Vagina (tissue), 2 donors: ENCODE data around the gene PLPP1. TPM values are rescaled to one million over a fixed set of nuclear protein-coding genes. Genes with fewer than 3 reads are reported as not detected.

Experiments
- DNase-seq, 2 donors: peaks; one replicate each; pipeline ENCODE4 v3.0.0-alpha.2; 2017; ENCODE audit errors: extremely low spot score in 2 of 2
- H3K27ac ChIP-seq: fragments of 200-600 bp; sonication (generic); one replicate; pipeline ENCODE4 v1.5.1; 2019
- H3K27me3 ChIP-seq: fragments of 200-600 bp; sonication (generic); one replicate; pipeline ENCODE4 v1.5.1; 2019
- H3K36me3 ChIP-seq, 2 donors: fragments of 200-600 bp; sonication (generic); one replicate each; pipeline ENCODE4 v1.5.1; 2017 to 2019
- H3K4me1 ChIP-seq: fragments of 200-600 bp; sonication (generic); one replicate; pipeline ENCODE4 v1.5.1; 2019
- H3K4me3 ChIP-seq, 2 donors: fragments of 200-600 bp; sonication (generic); 1 replicate in 1 of 2; 2 replicates in 1 of 2; pipeline ENCODE4 v1.5.1; 2016 to 2019
- H3K9me3 ChIP-seq: fragments of 200-600 bp; sonication (generic); one replicate; pipeline ENCODE4 v1.5.1; 2019
- POLR2A ChIP-seq, 2 donors: fragments of 450-650 bp; IDR thresholded peaks; one replicate each; pipeline ENCODE4 v1.6.1; 2017; ENCODE audit warnings: antibody characterized with exemption in 2 of 2, mild to moderate bottlenecking in 2 of 2, moderate library complexity in 2 of 2
- POLR2AphosphoS5 ChIP-seq, 2 donors: sonication (generic); formaldehyde crosslinking; IDR thresholded peaks; one replicate each; pipeline ENCODE4 v1.9.0; 2017; ENCODE audit warnings: antibody characterized with exemption in 2 of 2, mild to moderate bottlenecking in 2 of 2, low read depth in 1 of 2; ENCODE audit not compliant: insufficient read depth in 1 of 2
- intact Hi-C: fragments of 100-400 bp; cut with DNase I; formaldehyde crosslinking; loops from one replicate; pipeline ENCODE4 v1.15.1; 2023
- total RNA-seq: library from RNA; depleted of rRNA; stranded (reverse); fragments of >200 nt; gene quantifications from one replicate; pipeline ENCODE4 v1.2.3, GENCODE V29; 2016
- TF ChIP-seq, protein P1 (sequence below), 3 experiments: fragments of 450-650 bp in 2 of 3; fragments of 200-600 bp in 1 of 3; sonication (generic) in 1 of 3; IDR thresholded peaks; one replicate each; pipeline ENCODE4 v1.5.1; 2017 to 2019; ENCODE audit warnings: antibody characterized with exemption in 3 of 3, mild to moderate bottlenecking in 2 of 3, moderate library complexity in 2 of 3

Gene PLPP1
- total RNA-seq, 1 donor from 2014 or later, result 283 TPM

DNA sequence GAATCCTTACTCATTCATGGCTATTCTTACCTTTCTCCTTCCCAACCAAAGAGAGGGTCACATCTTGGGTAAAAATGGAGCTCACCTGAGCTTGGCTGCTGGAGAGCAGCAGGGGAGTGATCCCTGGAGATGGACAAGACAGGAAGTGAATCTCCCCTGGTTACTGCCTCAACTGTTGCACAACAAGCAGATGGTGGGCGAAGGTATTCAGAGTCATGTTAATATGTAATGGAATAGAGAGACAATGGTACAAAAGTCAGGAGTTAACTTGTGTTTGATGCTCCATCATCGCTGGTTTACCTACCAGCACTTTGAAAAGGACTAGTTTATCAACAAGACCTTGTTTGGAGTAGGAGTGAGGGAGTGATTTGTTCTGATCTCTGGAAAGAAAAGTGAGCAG lies 13.0 kb upstream of the PLPP1 start:
- no peaks in the 10 kb centered on the region for H3K4me1 ChIP-seq
- no peaks in the 10 kb centered on the region for H3K36me3 ChIP-seq
- no peak for DNase-seq
- no peak overlapping the region for H3K4me3 ChIP-seq
- TF ChIP-seq POLR2AphosphoS5 (IDR thresholded peaks at IDR 0.05; ENCODE audit: insufficient read depth in 1 of 2, low read depth in 1 of 2), result no peak
- TF ChIP-seq, protein P1, sequence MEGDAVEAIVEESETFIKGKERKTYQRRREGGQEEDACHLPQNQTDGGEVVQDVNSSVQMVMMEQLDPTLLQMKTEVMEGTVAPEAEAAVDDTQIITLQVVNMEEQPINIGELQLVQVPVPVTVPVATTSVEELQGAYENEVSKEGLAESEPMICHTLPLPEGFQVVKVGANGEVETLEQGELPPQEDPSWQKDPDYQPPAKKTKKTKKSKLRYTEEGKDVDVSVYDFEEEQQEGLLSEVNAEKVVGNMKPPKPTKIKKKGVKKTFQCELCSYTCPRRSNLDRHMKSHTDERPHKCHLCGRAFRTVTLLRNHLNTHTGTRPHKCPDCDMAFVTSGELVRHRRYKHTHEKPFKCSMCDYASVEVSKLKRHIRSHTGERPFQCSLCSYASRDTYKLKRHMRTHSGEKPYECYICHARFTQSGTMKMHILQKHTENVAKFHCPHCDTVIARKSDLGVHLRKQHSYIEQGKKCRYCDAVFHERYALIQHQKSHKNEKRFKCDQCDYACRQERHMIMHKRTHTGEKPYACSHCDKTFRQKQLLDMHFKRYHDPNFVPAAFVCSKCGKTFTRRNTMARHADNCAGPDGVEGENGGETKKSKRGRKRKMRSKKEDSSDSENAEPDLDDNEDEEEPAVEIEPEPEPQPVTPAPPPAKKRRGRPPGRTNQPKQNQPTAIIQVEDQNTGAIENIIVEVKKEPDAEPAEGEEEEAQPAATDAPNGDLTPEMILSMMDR (IDR thresholded peaks at IDR 0.05), result no peak
- no peak for TF ChIP-seq POLR2A (IDR thresholded peaks at IDR 0.05)
- intact Hi-C loops, result no loop called here
- no peaks in the 10 kb centered on the region for H3K9me3 ChIP-seq
- H3K27ac ChIP-seq, result no peak overlapping the region
- no peaks in the 10 kb centered on the region for H3K27me3 ChIP-seq

DNA sequence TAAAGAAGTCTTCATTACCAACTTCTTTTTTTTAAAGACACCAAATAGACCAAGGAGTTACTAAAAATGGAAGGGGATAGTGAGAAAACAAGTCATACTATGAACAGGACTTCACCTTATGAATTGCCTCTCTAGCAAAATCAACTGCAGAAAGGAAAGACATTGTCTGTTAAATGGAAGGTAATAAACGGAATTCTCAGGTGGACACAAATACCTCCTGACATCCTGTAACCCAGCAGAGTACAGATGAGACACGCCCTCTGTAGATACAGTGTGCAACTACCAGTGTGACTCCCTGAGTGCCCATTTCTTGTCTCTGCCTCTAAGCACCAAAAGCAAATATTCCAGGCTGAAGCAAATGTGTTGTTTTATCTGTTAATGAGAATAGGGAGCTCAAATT lies 12.2 kb upstream of the PLPP1 start:
- Histone ChIP-seq H3K9me3 (no peaks in the 10 kb centered on the region), H3K27me3 (no peaks in the 10 kb centered on the region), H3K36me3 (no peaks in the 10 kb centered on the region), H3K4me3 (no peak overlapping the region), H3K27ac (no peak overlapping the region), H3K4me1 (no peaks in the 10 kb centered on the region)
- DNase-seq, result no peak
- intact Hi-C loops, result no loop called here
- TF ChIP-seq, protein P1 (IDR thresholded peaks at IDR 0.05), result no peak
- no peak for TF ChIP-seq POLR2A (IDR thresholded peaks at IDR 0.05)
- TF ChIP-seq POLR2AphosphoS5 (IDR thresholded peaks at IDR 0.05; ENCODE audit: insufficient read depth in 1 of 2, low read depth in 1 of 2), result no peak

DNA sequence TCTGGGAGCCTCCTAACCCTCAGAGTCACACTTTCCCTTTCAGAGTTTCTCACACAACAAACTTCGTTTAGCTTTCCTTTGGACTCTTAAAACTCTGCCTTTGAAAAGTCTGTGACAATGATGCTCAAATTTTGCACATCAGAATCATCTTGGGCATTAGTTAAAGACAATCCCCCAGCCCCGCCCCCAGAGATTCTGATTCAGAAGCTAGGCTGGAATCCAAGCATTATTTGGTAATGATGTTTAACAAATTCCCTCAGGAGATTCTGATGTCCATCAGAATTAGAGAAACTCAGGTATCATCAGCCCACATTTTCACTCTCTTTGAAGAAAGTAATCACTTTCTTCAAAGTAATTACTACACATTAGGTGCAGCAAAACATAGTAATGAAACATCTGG lies 9.6 kb upstream of the PLPP1 start:
- Histone ChIP-seq H3K27me3 (no peaks in the 10 kb centered on the region), H3K36me3 (no peaks in the 10 kb centered on the region), H3K9me3 (no peaks in the 10 kb centered on the region), H3K27ac (no peak overlapping the region), H3K4me3 (no peak overlapping the region), H3K4me1 (no peaks in the 10 kb centered on the region)
- TF ChIP-seq POLR2AphosphoS5 (IDR thresholded peaks at IDR 0.05; ENCODE audit: insufficient read depth in 1 of 2, low read depth in 1 of 2) (no peak), POLR2A (IDR thresholded peaks at IDR 0.05) (no peak)
- TF ChIP-seq, protein P1 (IDR thresholded peaks at IDR 0.05), result no peak
- DNase-seq, result no peak
- intact Hi-C loops, result no loop called here

DNA sequence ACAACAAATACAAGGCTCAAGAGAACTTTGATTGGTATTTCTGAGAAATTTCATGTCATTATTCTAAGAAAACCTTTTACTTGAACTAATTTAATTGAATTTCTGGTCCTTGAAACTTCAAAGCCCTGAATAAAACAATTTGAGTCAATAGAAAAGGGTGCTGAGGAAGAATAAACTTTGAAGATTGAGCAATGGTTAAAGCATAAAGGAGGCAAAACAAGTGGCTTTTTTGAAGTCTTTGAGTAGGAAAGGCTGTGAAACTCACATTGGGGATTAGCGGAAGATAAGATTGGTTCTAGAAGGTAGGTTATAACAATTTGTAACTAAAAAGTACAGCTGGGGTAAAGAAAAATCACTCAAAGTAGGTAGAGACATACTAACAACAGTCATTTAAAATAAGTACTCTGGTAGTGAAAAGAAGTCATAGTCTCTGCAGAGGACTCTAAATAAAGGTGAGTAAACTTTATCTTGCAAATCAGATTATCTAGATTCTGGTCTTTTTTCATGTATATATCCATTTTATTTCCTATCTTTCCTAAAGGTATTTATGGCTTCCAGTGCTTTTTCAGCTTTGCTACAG lies 6.4 kb upstream of the PLPP1 start:
- no peak for DNase-seq
- TF ChIP-seq POLR2A (IDR thresholded peaks at IDR 0.05) (no peak), POLR2AphosphoS5 (IDR thresholded peaks at IDR 0.05; ENCODE audit: insufficient read depth in 1 of 2, low read depth in 1 of 2) (no peak)
- no peak overlapping the region for H3K4me3 ChIP-seq
- no peaks in the 10 kb centered on the region for H3K27me3 ChIP-seq
- H3K9me3 ChIP-seq, result no peaks in the 10 kb centered on the region
- intact Hi-C loops, result no loop called here
- H3K4me1 ChIP-seq, result no peaks in the 10 kb centered on the region
- H3K27ac ChIP-seq, result no peak overlapping the region
- H3K36me3 ChIP-seq, result no peaks in the 10 kb centered on the region

DNA sequence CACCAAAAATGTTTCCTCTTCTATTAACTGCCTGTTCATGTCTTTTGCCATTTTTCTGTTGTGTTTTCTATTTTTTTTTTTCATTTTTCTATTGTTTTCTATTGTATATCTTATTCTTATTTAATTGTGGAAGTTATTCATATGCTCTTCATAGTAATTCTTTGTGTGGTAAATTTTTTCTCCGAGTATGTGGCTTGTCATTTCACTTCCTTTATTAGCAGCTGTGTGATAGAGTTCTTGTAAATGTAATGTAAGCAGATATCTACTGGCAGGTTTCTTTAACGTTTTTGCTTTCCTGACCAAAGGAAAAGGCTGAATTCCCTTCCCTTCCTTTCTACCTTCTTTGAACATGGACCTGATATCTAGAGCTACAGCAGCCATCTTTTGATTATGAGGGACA lies 5.8 kb upstream of the PLPP1 start:
- Histone ChIP-seq H3K27ac (no peak overlapping the region), H3K36me3 (no peaks in the 10 kb centered on the region), H3K4me3 (no peak overlapping the region), H3K9me3 (no peaks in the 10 kb centered on the region), H3K27me3 (no peaks in the 10 kb centered on the region), H3K4me1 (peaks cover 2% of the 10 kb centered on the region)
- TF ChIP-seq POLR2AphosphoS5 (IDR thresholded peaks at IDR 0.05; ENCODE audit: insufficient read depth in 1 of 2, low read depth in 1 of 2) (no peak), POLR2A (IDR thresholded peaks at IDR 0.05) (no peak)
- TF ChIP-seq, protein P1 (IDR thresholded peaks at IDR 0.05), result no peak
- intact Hi-C loops, result no loop called here
- DNase-seq, result no peak
